ACC112 (cell line): Measurements from ENCODE around the gene WDR59.

Source experiments
- H2AFZ ChIP-seq: fragments of 200-600 bp; sonication (generic); one replicate; pipeline ENCODE4 v1.6.0; 2017; ENCODE audit warnings: antibody characterized with exemption, low read length; ENCODE audit not compliant: unreplicated experiment
- H3K27ac ChIP-seq: fragments of 200-600 bp; sonication (generic); 2 replicates; pipeline ENCODE4 v1.5.1; 2014; ENCODE audit warnings: low read depth, mild to moderate bottlenecking, antibody characterized with exemption, low read length, moderate library complexity
- H3K27me3 ChIP-seq: fragments of 200-600 bp; sonication (generic); 2 replicates; pipeline ENCODE4 v1.6.1; 2014; ENCODE audit warnings: mild to moderate bottlenecking, antibody characterized with exemption, low read length, moderate library complexity, mixed read lengths; ENCODE audit not compliant: insufficient read depth
- H3K36me3 ChIP-seq: fragments of 200-600 bp; sonication (generic); 2 replicates; pipeline ENCODE4 v1.6.1; 2016; ENCODE audit warnings: mild to moderate bottlenecking, antibody characterized with exemption, low read length, moderate library complexity, mixed read lengths; ENCODE audit not compliant: insufficient read depth
- H3K4me1 ChIP-seq: fragments of 200-600 bp; sonication (generic); one replicate; pipeline ENCODE4 v1.6.1; 2016; ENCODE audit warnings: low read length, mixed read lengths; ENCODE audit not compliant: insufficient read depth, unreplicated experiment, control insufficient read depth
- H3K4me3 ChIP-seq: fragments of 200-600 bp; sonication (generic); 2 replicates; pipeline ENCODE4 v1.5.1; 2014; ENCODE audit warnings: mild to moderate bottlenecking, low read depth, low read length
- H3K79me2 ChIP-seq: fragments of 200-600 bp; sonication (generic); one replicate; pipeline ENCODE4 v1.6.0; 2016; ENCODE audit warnings: low read length; ENCODE audit not compliant: control insufficient read depth, unreplicated experiment, insufficient read depth

Gene WDR59

DNA sequence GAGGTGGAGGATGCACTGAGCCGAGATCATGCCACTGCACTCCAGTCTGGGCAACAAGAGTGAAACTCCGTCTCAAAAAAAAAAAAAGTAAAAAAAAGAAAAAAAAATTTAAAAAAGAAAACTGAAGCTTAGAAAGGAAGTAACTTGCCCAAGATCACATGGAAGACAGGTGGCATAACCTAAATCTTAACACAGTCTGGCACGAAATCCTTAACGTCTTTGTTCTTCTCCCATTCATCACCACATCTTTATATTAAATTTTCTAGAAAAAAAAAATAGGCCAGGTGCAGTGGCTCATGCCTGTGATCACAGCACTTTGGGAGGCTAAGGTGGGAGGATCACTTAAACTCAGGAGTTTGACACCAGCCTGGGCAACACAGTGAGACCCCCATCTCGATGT, 9.3 kb downstream of the WDR59 start:
- Histone ChIP-seq H3K27ac (no peak overlapping the region), H3K79me2 (no peaks in the 10 kb centered on the region), H2AFZ (no peak overlapping the region), H3K36me3 (no peaks in the 10 kb centered on the region), H3K4me1 (no peaks in the 10 kb centered on the region), H3K4me3 (no peak overlapping the region), H3K27me3 (no peaks in the 10 kb centered on the region)

DNA sequence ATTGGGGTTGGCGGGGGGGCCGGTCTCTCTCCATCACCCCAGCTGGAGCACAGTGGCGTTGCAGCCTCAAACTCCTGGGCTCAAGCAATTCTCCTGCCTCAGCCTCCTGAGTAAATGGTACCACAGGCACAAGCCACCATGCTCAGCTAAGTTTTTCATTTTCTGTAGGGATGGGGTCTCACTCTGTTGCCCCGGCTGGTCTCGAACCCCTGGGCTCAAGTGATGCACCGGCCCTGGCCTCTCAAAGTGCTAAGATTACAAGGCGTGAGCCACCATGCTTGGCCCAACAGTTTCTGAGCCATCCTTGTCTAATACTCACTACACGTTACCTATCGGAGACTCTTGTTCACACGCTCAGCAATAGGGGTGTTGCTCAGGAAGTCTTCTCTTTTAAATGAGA, 11.6 kb downstream of the WDR59 start:
- Histone ChIP-seq H3K4me1 (no peaks in the 10 kb centered on the region), H3K36me3 (no peaks in the 10 kb centered on the region), H3K27ac (no peak overlapping the region), H3K79me2 (no peaks in the 10 kb centered on the region), H3K4me3 (no peak overlapping the region), H3K27me3 (no peaks in the 10 kb centered on the region), H2AFZ (no peak overlapping the region)

DNA sequence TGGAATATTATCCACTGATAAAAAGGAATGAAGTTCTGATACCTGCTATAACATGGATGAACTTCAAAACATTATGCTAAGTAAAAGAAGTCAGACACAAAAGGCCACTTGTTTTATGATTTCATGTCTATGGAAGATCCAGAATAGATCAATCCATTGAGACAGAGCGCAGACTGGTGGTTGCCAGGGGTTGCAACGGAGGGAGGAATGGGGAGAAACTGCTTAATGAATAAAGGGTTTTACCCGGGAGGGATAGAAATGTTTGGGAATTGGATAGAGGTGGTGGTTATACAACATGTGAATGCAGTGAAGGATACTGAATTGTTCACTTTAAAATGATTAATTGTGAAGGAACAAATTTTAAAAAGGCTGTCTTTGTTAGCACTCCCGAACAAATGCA, 30.2 kb downstream of the WDR59 start:
- Histone ChIP-seq H2AFZ (no peak overlapping the region), H3K27ac (no peak overlapping the region), H3K79me2 (no peaks in the 10 kb centered on the region), H3K4me1 (no peaks in the 10 kb centered on the region), H3K4me3 (no peak overlapping the region), H3K36me3 (peaks cover 5% of the 10 kb centered on the region), H3K27me3 (no peaks in the 10 kb centered on the region)

DNA sequence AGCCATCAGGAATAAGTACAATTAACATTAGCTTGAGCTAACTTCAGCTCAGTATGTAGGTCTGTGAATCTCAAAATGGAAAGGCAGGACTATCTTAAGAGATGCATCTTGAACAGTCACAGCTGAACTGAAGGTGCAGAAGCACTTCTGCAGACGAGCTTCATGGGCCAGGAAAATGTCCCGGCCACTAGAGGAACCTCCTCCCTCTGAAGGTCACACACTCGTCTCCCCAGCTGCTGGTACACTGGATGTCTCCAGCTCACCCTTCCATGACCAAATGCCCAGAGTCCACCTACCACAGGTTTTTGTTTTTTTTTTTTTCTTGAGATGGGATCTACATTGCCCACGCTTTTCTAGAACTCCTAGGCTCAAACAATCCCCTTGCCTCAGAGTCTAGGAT, 33.2 kb downstream of the WDR59 start:
- no peak overlapping the region for H3K4me3 ChIP-seq
- peaks cover 8% of the 10 kb centered on the region for H3K36me3 ChIP-seq
- H3K27me3 ChIP-seq, result no peaks in the 10 kb centered on the region
- H3K79me2 ChIP-seq, result no peaks in the 10 kb centered on the region
- no peak overlapping the region for H3K27ac ChIP-seq
- no peaks in the 10 kb centered on the region for H3K4me1 ChIP-seq
- H2AFZ ChIP-seq, result no peak overlapping the region

DNA sequence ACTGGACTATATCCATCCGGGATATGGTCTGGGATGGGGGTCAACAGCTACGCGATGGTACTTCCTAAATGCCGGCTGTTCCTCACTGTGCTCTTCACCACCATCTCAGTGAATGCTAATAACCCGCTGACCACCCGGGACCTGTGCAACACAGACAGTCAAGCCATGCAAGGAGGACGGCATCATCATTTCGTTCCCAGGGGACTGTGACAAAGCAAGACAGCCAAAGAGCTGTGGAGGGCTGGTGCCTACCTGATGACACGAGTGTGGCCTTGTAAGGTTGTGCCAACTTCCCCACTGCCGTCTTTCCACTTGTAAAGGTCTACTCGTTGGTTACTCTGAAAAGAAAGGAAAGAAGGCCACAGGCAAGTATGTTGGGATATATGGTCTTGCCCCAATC, 33.7 kb downstream of the WDR59 start:
- Histone ChIP-seq H3K27me3 (no peaks in the 10 kb centered on the region), H3K4me3 (no peak overlapping the region), H3K27ac (no peak overlapping the region), H3K36me3 (peaks cover 8% of the 10 kb centered on the region), H3K4me1 (no peaks in the 10 kb centered on the region), H2AFZ (no peak overlapping the region), H3K79me2 (no peaks in the 10 kb centered on the region)

DNA sequence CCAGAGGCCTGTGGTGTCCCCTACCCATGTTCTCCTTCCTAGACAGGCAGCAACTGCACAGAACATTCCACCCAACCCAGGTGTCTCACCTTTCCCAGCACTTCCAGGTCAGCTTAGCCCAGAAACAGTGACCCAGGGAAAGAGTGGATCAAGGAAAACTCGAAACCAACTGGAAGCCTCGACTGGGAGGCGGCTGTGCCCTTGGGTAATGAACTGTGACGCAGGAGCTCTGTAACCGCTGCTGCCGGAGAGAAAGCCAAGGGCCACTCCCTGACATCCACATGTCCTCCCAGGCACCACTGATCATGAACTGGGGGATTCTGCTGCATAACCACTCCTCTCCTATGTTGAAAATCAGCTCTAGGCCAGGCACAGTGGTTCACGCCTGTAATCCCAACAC, 34.4 kb downstream of the WDR59 start:
- peaks cover 8% of the 10 kb centered on the region for H3K36me3 ChIP-seq
- H3K4me3 ChIP-seq, result no peak overlapping the region
- no peak overlapping the region for H3K27ac ChIP-seq
- no peak overlapping the region for H2AFZ ChIP-seq
- no peaks in the 10 kb centered on the region for H3K27me3 ChIP-seq
- no peaks in the 10 kb centered on the region for H3K79me2 ChIP-seq
- no peaks in the 10 kb centered on the region for H3K4me1 ChIP-seq

DNA sequence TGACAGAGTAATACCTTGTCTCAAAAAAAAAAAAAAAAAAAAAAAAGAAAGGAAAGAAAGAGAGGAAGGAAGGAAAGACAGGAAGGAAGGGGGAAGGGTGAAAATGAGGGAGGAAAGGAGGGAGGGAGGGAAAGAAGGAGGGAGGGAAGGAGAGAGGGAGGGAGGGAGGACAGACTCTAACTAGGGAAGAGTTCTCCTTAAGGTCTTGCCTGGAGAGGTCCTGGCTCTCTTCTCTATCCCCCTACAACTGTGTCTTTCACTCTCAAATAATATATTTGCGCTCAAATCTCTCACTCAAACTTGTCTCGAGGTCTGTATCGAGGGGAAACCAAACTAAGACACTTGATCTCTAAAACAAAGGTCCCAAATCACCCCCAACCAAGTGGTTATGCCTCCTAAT, 35.6 kb downstream of the WDR59 start:
- Histone ChIP-seq H3K4me1 (no peaks in the 10 kb centered on the region), H3K4me3 (no peak overlapping the region), H3K27me3 (no peaks in the 10 kb centered on the region), H3K79me2 (no peaks in the 10 kb centered on the region), H3K27ac (no peak overlapping the region), H3K36me3 (0 out of 2 replicates have a peak, but pooled peaks cover 6% of the 10 kb centered on the region), H2AFZ (no peak overlapping the region)

DNA sequence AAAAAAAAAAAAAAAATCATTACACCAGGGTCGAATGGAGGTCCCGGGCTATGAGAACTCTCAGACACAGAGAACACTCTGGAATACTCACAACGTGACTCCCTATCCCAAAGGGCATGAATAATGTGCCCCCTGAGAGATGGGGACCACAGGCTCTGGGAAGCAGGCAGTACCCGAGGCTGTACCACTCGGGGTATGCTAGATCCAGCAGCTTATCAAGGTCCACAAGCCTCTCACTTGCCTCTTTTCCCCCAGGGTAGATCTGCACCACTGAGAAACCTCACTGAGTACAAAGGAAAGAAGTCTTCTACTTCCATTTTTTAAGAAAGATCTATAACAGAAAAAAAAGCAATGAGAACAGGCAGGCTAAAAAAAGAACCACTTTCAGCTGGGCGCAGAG, 40.5 kb downstream of the WDR59 start:
- no peaks in the 10 kb centered on the region for H3K27me3 ChIP-seq
- peaks cover 5% of the 10 kb centered on the region; the same call in 1 of the 2 replicates for H3K36me3 ChIP-seq
- no peaks in the 10 kb centered on the region for H3K79me2 ChIP-seq
- H3K27ac ChIP-seq, result no peak overlapping the region
- H2AFZ ChIP-seq, result no peak overlapping the region
- no peak overlapping the region for H3K4me3 ChIP-seq
- no peaks in the 10 kb centered on the region for H3K4me1 ChIP-seq

DNA sequence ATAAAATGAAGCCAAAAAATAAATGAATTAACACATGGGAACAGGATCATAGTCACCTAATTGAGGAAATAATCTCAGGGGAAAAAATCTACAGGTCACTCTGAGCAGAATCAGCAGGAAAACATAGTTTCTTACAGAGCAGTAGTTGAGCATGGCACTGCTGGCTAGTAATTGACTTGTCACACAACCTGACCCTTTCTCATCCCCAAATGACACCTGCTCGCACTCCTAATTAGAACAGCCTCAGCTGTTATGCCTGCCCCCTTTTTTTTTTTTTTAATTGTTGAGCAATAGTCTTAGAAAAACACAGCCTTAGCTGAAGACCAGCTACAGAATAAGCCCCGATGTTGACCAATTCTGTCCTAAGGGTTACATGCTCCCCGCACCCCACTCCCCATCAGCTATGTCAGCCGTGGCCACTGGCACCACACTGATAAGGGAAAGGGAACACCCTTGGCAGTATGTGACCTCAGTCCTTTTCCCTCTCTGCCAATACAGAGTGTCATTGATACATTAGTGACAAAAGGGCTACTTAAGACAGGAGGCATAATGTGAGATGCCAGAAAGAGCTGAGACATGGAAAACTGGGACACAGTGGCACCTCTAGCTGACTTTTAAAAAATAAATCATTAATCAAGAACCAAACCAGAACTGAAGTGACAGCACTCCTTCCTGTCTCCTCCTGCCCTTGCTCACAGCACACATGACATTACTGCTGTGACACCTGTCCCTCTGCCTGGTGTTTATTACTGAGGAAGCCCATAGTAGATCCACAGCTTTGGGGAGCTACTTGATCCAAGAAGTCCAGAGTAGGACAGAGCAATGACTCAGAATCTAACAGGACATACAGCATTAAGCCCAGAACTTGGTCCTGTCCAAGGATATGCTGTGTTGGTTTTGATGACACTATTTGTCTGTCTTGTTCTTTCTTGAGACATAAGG, 41.7 kb downstream of the WDR59 start:
- H2AFZ ChIP-seq, result no peak overlapping the region
- no peak overlapping the region for H3K27ac ChIP-seq
- no peak overlapping the region for H3K4me3 ChIP-seq
- H3K4me1 ChIP-seq, result no peaks in the 10 kb centered on the region
- no peaks in the 10 kb centered on the region for H3K79me2 ChIP-seq
- H3K27me3 ChIP-seq, result no peaks in the 10 kb centered on the region
- peaks cover 5% of the 10 kb centered on the region; the same call in 1 of the 2 replicates for H3K36me3 ChIP-seq

DNA sequence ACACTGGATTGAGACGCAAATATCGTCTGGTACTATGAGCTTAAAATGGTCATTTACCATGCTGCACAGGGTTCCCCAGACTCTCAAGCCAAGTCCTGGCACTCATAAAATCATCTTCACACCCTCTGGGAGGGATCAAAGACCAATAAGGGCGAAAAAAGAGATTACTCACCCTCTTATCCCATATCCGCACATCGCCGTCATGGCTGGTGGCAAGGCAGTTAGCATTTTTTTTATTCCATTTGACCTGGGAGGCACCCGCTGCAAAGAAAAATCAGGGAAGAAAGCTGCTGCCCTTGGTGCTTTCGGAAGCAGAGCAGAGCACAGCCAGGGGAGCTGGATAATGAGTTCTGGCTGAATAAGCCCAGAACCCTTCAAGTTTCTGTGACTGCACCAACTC, 42.4 kb downstream of the WDR59 start:
- H3K4me3 ChIP-seq, result no peak overlapping the region

DNA sequence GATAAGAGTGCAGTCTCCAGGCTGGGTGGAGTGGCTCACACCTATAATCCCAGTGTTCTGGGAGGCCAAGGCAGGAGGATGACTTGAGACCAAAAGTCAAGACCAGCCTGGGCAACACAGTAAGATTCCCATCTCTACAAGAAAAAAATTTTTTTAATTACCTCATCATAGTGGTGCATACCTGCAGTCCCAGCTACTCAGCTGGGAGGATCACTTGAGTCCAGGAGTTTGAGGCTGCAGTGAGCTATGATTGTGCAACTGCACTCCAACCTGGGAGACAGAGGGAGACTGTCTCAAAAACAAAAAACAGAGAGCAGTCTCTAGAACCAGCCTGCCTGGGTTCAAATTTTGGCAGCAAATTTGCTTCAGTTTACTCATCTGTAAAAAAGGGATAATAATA, 45.2 kb downstream of the WDR59 start:
- no peaks in the 10 kb centered on the region for H3K79me2 ChIP-seq
- H3K27ac ChIP-seq, result no peak overlapping the region
- no peak overlapping the region for H2AFZ ChIP-seq
- H3K4me3 ChIP-seq, result no peak overlapping the region
- peaks cover 9% of the 10 kb centered on the region for H3K36me3 ChIP-seq
- H3K27me3 ChIP-seq, result no peaks in the 10 kb centered on the region
- H3K4me1 ChIP-seq, result peaks cover 7% of the 10 kb centered on the region

More for the DNA sequence above, 42.4 kb downstream of the WDR59 start:
- Histone ChIP-seq H3K27me3 (no peaks in the 10 kb centered on the region), H3K36me3 (peaks cover 9% of the 10 kb centered on the region), H2AFZ (no peak overlapping the region), H3K27ac (no peak overlapping the region), H3K79me2 (no peaks in the 10 kb centered on the region), H3K4me1 (no peaks in the 10 kb centered on the region)
